SK-N-MC (cell line): ENCODE data around the gene ARHGEF7.

Source experiments
- EZH2 ChIP-seq: fragments of 200-600 bp; sonication (generic); IDR thresholded peaks from one replicate; pipeline ENCODE4 v1.6.1; 2017; ENCODE audit warnings: antibody characterized with exemption
- POLR2AphosphoS5 ChIP-seq: IDR thresholded peaks from 2 replicates; pipeline ENCODE4 v1.6.1; 2012; ENCODE audit warnings: mild to moderate bottlenecking, low read depth, low read length, borderline replicate concordance

DNA sequence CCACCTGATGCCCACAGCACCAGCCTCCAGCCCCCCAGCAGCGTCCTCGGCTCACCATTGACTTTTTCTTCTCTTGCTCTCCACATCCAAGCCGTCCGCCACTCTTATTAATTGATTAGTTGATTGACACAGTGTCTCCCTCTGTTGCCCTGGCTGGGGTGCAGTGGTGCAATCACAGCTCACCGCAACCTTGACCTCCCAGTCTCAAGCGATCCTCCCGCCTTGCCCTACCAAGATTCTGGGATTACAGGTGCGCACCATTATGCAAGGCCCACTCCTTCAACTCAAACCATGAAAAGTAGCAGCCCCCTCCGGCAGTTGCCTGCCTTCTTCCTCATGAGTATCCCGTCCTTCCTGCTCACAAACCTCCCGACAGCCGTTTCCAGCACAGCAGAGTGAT, 204.4 kb downstream of the ARHGEF7 start:
- TF ChIP-seq POLR2AphosphoS5 (no peak), EZH2 (no peak)
